SH-SY5Y (cell line): Measurements from ENCODE around the gene PDE5A.

Source experiments
- GATA2 ChIP-seq: IDR thresholded peaks from 2 replicates; pipeline ENCODE4 v1.6.1; 2011; ENCODE audit warnings: mild to moderate bottlenecking, low read depth, low read length
- GATA3 ChIP-seq: IDR thresholded peaks from 2 replicates; pipeline ENCODE4 v1.6.1; 2011; ENCODE audit warnings: low read depth, mild to moderate bottlenecking, low read length, moderate library complexity

Gene PDE5A

GRCh38 chr4:119564106-119564505 lies 64.5 kb downstream of the PDE5A start:
- no peak for TF ChIP-seq GATA2
- no peak for TF ChIP-seq GATA3

GRCh38 chr4:119559044-119559647 lies 69.5 kb downstream of the PDE5A start:
- TF ChIP-seq GATA2: no peak
- no peak for TF ChIP-seq GATA3

DNA sequence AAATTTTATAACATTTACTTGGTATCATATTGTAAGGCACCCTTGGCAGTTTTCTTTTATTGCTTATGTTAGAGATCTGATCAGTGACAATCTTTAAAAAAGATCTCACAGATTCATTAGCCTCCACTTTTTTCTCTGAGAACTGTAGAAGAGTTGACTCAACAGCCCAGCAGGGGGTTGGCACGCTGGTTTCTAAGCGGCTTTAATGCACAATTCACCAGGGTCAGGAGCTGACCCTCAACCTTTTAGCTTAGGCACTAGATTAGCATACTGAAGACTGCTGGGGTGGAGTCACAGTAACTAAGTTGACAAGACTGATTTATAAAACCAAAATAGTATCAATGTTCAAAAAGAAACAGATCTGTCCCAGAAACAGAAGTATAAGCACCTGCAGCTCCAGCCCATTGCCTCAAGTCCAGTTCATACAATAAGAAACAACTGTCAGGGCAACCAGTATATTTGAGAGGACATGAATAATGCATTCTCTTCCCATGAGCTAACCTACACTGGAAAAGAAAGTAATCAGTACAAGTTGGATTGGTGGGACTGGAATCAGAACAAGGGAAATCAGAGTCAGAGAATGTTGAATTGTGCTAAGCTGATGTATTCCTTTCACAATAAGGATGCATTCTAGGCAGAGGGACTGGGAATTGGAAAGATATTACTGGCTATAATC lies 77.6 kb downstream of the PDE5A start:
- TF ChIP-seq GATA3 (no peak), GATA2 (no peak)

DNA sequence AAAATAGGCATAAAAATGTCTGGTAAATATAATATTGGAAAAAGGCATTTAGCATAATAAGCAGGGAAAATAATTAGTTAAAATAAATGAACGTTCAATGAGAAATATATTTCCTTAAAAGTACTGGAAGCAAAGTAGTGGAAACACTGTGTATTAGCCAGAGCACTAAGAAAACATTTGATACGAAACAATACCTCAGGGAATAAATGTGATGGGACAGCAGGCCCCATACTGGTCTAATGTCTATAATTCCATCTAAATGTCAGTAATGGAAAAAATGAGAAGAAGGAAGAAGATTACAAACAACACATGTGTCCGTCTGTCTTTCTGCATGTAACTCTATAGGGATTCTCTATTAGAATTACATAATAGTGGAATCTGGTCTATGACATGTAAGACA lies 79.0 kb downstream of the PDE5A start:
- TF ChIP-seq GATA2 (no peak), GATA3 (no peak)

DNA sequence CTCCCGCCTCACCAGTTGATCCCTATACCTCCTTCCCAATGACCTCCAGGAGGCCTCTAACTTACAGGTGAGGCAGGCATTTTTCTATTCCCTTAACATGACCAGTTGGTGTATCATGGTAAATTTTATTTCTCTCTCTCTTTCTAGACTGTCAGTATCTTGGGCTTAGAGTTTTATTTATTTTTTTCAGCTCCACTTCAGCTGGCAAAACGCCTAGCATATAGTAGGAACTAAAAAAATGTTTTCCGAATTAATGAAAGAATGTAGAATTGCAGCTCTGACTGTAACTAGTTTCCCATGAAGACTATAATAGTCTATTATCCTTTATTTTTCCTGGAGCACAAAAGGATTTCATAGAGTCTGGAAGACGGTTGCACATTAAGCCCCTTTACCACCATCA lies 84.8 kb downstream of the PDE5A start:
- no peak for TF ChIP-seq GATA3
- no peak for TF ChIP-seq GATA2

DNA sequence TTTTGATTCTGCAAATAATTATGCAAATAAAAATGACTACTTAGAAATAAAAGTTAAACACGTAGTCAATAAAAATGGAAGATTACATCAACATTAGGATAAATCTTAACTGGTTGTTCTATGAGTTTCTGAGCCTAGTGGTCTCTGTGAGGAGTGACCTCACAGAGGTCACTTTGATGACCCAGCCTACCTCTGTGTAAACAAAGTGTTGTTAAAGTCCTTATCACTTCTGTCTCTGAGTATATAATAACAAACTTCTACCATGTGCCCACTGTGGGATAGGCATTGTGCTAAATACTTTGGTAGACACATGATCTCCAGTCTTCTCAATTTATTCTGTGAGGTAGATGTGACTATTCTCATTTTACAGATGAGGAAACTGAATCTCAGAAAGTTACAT lies 85.4 kb downstream of the PDE5A start:
- no peak for TF ChIP-seq GATA2
- no peak for TF ChIP-seq GATA3

- no peak for TF ChIP-seq GATA2
- no peak for TF ChIP-seq GATA3
Observed at GRCh38 chr4:119540249-119540648, 88.4 kb downstream of the PDE5A start.

DNA sequence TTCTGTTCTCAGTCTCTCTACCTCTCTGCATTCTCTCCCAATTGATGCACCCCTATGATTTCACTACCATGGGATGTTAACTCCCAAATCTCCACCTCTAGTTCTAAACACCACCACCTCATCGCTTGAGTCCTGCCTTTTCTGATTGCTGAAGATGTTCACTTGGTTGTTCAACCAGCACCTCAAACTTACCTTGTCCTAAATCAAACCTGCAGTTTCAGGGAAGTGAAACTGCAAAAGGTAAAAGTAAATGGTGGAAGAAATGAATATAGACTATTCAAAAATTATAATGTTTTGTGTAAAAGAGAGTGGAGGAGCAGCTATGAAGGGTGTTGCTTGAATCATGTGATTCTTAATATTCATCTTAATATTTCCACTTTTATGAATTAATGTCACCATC lies 91.0 kb downstream of the PDE5A start:
- TF ChIP-seq GATA3: no peak
- TF ChIP-seq GATA2: no peak

DNA sequence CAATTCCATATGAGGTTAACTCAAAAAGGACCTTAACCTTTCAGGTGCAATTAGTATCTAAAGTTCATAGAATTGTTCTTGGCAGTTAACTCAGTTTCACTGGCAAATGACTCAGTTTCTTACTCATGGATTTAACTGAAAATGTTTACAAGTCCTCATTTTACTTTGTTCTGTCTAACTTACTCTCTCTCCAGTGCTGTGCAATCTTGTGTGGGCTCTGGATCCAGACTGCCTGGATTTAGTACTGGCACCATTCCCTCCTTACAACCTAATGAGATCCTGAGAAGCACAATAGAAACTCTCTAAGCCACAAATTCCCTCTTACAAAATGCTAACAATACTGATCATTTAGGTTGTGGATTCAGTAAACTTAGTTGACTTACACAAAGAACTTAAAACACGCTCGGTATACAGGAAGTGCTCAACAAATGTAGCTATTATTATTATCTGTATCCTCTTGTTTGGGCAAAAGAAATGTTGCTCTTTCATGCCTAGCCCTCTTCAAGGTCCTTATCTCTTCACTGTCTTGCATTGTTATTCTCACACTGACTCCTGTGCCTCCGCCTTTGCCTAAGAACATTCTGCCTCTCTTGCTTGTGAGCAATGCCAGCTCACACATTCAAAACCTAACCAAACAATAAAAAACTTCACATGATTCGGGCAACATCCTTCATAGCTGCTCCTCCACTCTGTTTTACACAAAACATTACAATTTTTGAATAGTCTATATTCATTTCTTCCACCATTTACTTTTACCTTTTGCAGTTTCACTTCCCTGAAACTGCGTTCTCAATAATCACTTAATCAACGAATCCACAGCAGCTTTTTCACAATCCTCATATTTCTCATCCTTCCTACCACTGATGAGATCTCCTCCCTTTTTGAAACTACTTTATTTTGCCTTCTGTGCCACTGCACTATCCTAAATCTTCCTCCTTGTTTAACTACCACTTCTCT lies 91.8 kb downstream of the PDE5A start:
- no peak for TF ChIP-seq GATA3
- no peak for TF ChIP-seq GATA2

DNA sequence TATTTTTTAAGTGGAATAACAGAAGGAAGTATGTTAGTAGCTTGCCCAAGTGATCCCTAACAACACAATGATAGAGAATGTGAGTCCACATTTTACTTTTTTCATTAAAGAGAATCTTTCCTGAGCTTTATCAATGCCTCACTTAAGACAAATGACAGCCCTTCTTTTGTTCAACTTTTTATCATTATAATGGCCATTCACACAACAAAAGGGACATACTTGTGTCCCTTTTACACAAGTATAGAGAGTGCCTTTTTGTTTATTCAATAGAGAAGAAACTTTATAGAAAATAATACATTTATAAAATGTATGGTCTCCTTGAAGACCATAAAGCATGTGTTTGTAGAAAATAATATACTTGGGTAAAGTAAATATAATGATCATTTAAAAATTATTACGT lies 96.3 kb downstream of the PDE5A start:
- TF ChIP-seq GATA3: no peak
- no peak for TF ChIP-seq GATA2

GRCh38 chr4:119529788-119530187 lies 98.8 kb downstream of the PDE5A start:
- TF ChIP-seq GATA2: no peak
- no peak for TF ChIP-seq GATA3

- TF ChIP-seq GATA2: no peak
Observed at GRCh38 chr4:119526786-119527550, 101.6 kb downstream of the PDE5A start.

DNA sequence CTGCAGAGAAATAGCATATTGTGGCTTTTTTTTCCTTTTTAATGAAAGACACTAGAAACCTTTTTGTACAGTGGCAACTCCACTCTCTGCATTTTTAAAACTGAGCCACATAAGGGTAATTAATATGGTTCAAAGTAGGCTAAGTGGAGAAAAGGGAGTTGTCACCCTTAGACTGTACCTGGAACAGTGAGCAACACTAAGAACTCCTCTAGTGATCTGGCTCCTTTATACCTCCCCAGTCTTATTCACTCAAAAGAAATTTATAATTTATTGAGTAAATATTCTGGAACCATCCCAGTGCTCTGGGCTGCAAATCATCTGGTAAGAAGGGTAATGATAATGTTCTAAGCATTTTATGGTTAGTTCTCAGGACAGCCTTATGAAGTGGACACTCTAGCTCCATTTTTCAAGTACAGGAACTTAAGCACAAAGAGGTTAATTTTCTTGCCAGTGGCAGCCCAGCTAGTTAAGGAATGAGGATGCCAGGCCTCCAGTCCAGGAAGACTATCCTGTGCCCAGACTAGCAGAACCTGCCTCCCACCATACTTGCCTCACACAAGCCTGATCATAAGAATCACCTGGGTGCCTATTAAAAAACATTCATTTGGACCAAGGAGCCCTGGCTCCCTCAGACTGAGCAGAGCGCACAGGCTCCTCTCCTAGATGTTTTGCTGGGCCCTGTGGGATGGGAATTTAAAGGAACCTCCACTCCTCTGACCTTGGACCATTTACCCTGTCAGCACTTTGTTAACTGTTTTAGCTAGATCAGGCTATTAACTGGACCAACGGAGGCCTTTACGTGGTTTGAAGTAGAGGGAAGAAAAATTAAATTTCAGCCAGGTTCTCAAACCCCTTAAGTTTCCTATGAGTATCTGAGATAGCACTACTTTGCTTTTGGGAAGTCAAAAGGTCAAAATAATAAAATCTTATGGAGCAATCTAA lies 102.6 kb downstream of the PDE5A start:
- TF ChIP-seq GATA2 (no peak), GATA3 (no peak)
